GM21360 (cell line): Measurements from ENCODE around the gene ANK2.
A peak's percentile ranks its signal among the peaks of the same experiment; 100 is the strongest.
"Not testable (repeated sequence)": the region's sequence is repeated elsewhere in the genome, so short reads cannot be mapped to it uniquely, and the experiment has no call there.

ENCODE experiments used
- ATAC-seq: cut with Tn5 transposase; IDR thresholded peaks from one replicate; pipeline ENCODE4 v1.9.1; 2021; ENCODE audit warnings: mild to moderate bottlenecking, moderate library complexity; ENCODE audit not compliant: unreplicated experiment

ANK2 gene

DNA sequence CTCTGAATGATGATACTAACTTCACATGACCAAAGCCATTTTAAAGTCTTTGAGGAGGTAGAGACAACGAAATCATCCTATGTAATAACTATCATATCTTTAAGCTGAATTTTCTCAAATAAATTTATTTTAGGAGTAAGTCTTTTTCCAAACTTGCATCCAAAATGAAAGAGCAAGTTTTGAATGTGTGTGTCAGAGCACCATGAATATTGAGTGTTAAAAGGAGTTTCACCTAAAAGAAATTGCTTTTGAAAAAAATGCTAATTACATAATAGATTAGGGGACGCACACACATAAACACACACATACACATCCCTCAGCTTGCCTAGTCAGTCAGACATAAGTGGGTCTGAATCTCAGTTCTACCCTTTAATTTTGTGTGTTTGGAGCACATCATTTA lies 1.9 kb downstream of the ANK2 start:
- ATAC-seq = no peak

GRCh38 chr4:113052379-113052951 lies 3.0 kb downstream of the ANK2 start:
- peak; percentile 83 for ATAC-seq

- no peak for ATAC-seq
Observed at GRCh38 chr4:113053883-113054282, 4.4 kb downstream of the ANK2 start.

DNA sequence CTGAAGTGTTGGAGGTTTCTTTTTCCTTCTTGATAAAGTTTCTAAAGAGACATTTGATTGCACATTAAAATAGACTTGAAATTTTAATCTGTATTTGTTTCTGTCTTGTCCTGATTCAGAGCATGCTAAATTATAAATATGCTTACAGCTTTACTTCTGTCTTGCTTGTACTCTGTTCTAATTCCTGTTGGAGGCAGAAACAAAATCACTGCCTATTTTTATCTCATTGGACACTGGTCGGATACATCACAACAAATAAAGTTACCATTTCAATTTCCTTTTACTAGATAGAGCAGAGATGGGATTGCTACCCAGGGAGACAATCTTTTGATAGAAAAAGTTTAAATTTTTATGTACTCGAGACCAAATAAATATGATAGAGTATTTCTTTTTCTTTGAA lies 6.9 kb downstream of the ANK2 start:
- no peak for ATAC-seq

GRCh38 chr4:113057891-113058290 lies 8.4 kb downstream of the ANK2 start:
- no peak for ATAC-seq

DNA sequence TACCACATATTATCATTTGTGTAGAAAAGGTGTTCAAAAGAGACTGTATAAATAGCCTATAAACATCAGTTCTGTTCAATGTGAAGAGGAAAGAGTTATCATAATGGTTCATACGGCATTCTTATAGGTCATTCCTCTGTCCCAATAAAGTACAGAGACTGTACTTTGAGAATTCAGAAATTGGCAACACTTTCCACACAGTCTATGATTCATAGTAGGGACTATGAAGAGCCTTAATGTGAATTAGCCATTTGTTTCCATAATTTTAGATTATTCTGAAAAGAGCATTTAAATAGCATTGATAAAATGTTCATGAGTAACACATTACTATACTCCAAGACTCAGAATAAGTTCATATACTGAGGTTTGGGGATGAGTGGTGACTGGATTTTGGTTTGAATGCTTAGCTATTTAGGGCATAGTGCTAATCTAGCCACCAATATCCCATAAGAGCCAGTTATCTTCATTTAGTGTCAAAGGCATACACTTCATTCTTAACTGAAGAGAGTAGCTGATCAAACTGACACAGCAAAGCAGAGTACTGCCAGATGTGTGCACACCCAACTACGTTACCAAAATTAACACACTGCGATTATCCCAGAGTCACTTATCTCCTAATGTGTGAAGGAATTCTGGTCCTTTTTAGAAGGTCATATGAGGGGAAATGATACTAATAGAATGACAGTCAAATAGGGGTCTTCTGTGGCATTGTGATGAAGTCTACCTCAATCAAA lies 10.2 kb downstream of the ANK2 start:
- no peak for ATAC-seq

GRCh38 chr4:113060853-113061252 lies 11.4 kb downstream of the ANK2 start:
- no peak for ATAC-seq

- ATAC-seq = no peak
Observed at GRCh38 chr4:113064244-113064643, 14.8 kb downstream of the ANK2 start.

DNA sequence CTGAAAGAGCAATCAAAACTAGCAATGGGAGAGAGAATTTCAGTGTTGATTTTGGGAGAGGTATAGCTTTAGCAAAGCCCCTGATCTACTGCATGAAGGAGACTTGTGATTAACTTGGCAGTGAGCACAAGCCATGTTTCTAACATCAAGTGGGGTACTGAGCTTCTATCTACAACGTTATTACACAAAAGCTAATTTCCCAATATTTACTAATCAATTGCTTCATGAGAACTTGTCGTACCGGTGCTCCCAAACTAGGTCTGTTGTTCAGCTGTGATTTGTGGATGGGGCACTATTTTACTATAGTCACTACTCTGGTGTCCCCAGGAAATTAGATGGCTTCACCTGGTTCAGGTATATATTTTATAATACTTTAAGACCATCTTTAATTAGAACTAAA lies 16.2 kb downstream of the ANK2 start:
- no peak for ATAC-seq

GRCh38 chr4:113068771-113069170 lies 19.3 kb downstream of the ANK2 start:
- ATAC-seq = not testable (repeated sequence)

DNA sequence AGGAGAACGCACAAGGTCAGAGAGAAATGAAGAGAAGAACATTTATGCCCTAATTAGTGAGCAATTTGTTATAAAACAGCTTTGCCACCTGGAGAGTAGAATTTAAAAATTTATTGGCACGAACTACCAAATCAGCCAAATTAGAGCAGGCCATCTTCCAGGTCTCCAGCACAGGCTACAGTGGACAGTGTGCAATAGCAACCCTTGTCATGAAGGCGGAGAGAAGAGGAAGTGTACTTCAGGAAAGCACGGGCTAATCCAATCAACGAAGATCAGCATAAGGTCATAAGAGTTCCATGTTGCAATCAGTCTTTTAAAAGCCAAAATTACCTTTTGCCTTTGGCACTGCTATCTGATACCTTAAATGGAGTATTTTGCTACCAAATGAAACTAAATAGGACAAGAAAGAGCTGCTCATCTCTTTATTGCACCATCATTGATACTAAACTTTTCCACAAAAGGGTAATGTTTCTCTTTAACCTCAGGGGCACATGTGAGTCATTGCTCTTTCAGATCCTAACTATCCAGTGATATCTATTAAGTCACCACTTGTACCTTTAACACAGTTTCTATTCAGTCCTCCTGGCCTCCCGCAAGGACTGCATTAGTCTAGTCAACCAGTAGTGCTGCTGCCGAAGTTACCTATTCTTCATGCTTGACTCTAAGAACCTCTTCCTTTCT lies 19.9 kb downstream of the ANK2 start:
- ATAC-seq = no peak

- ATAC-seq = no peak
Observed at GRCh38 chr4:113070755-113071154, 21.3 kb downstream of the ANK2 start.

GRCh38 chr4:113071274-113071673 lies 21.8 kb downstream of the ANK2 start:
- no peak for ATAC-seq

DNA sequence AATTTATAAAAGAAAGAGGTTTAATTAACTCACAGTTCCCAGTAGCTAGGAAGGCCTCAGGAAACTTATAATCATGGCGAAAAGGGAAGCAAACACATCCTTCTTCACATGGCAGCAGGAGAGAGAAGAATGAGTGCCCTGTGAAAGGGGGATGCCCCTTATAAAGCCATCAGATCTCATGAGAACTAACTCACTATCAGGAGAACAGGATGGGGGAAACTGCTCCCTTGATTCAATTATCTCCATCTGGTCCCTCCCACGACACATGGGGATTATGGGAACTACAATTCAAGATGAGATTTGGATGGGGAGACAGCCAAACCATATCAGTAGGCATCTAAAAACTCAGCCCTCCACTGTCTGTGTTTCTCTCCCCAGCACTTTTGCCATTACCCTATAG lies 22.4 kb downstream of the ANK2 start:
- ATAC-seq = no peak

GRCh38 chr4:113073451-113074005 lies 24.1 kb downstream of the ANK2 start:
- no peak for ATAC-seq

DNA sequence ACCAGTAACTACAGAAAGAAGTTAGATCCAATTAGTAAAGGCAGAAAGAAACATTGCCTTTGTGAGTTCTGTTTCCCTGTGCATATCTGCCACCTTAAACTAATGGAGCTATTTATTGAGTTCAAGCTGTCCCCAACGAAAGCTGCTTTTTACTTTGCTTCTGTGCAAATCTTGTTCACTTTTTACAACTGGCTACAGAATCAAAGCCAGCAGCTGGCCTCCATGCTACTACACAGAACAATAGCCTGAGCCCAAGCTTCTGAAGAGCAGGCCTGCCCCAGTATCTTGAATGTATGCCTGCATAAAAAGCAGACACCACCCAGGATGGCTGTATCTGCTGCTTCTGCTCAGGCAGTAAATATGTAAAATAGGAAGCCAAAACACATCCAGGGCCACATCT lies 28.1 kb downstream of the ANK2 start:
- no peak for ATAC-seq

DNA sequence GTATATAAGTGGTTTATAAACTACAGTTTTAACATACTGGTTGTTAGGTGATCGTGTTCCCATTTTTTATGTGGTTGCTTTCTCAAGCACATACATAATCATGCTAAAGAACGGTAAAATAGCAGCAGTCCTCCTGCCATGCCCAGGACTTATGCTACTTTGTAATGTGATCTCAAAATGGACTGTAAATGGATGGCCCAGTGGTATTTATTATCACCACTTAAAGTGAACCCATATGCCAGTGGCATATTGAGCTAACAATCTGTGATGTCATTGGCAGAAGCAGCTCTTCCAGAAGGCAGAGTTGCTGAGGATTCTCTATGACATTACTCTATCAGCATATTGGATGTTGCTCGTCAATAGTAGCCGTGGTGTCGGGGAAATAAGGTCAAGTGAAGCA lies 28.6 kb downstream of the ANK2 start:
- ATAC-seq = no peak

DNA sequence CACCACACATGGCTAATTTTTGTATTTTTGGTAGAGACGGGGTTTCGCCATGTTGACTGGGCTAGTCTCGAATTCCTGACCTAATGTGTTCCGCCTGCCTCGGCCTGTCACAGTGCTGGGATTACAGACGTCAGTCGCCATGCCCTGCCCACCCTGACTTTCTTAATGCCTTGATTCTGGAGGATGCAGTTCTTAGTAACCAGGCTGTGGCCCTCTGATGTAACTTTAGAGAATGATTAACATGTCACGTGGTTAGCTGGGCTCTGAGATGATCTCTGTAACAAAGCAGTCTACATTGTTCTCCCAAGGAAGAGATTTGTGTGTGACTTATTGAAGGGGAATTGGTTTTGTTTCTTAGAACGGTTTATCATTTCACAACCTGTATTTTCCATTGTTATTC lies 30.6 kb downstream of the ANK2 start:
- no peak for ATAC-seq

DNA sequence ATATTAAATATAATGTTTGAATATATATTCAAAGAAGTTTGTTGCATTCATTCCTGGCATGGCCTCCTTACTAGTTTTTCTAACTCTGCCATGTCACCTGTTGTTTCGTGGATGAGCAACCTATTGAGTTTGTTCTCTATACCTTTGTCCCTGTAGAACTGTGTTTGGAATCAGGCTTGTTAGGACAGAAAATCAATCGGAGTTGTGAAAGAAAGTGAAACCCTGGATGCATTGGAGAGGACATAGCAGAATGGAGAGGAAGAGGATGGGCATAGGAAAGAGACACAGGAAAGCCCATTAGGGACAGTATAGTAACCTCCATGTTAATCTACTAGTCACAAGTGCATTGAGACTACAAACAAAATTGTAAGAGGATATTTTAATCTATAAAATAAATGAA lies 31.2 kb downstream of the ANK2 start:
- ATAC-seq = no peak

DNA sequence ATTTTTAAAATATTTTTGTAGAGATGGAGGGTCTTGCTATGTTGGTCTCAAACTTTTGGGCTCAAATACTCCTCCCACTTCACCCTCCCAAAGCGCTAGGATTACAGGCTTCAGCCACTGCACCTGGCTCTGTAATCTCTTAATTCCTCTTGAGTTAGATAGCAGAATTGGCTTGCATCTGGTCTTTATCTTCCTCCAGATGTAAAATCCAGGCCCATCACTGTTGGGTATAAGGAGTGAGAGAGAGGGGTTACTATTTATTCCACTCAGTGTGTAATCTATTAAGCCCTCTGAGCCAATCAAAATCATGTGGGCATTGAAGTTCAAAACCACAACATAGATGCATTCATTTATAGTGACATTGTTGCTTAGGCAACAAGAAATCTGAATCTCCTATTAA lies 33.9 kb downstream of the ANK2 start:
- ATAC-seq = no peak

- ATAC-seq = no peak
Observed at GRCh38 chr4:113086172-113086695, 36.8 kb downstream of the ANK2 start.

- ATAC-seq = no peak
Observed at GRCh38 chr4:113088050-113088449, 38.6 kb downstream of the ANK2 start.
